Ishikawa (cell line): Measurements from ENCODE around the gene OPN1LW.

Experiments used
- CEBPB ChIP-seq: IDR thresholded peaks from 2 replicates; pipeline ENCODE4 v1.6.1; 2012
- CREB1 ChIP-seq: IDR thresholded peaks from 2 replicates; pipeline ENCODE4 v1.6.1; 2012; ENCODE audit warnings: low read depth
- EGR1 ChIP-seq: IDR thresholded peaks from 2 replicates; pipeline ENCODE4 v1.6.1; 2012
- EP300 ChIP-seq: IDR thresholded peaks from 2 replicates; pipeline ENCODE4 v1.6.1; 2012; ENCODE audit warnings: borderline replicate concordance
- FOXM1 ChIP-seq: IDR thresholded peaks from 2 replicates; pipeline ENCODE4 v1.6.1; 2012; ENCODE audit warnings: low read depth, borderline replicate concordance
- NFIC ChIP-seq: IDR thresholded peaks from 2 replicates; pipeline ENCODE4 v1.6.1; 2012
- TAF1 ChIP-seq: IDR thresholded peaks from 2 replicates; pipeline ENCODE4 v1.6.1; 2012; ENCODE audit warnings: low read depth, mild to moderate bottlenecking
- TCF12 ChIP-seq: IDR thresholded peaks from 2 replicates; pipeline ENCODE4 v1.6.1; 2012; ENCODE audit warnings: low read depth
- TEAD4 ChIP-seq: IDR thresholded peaks from 2 replicates; pipeline ENCODE4 v1.6.1; 2012
- YY1 ChIP-seq: IDR thresholded peaks from 2 replicates; pipeline ENCODE4 v1.6.1; 2012; ENCODE audit warnings: low read depth
- ZBTB7A ChIP-seq: IDR thresholded peaks from 2 replicates; pipeline ENCODE4 v1.6.1; 2012; ENCODE audit warnings: low read depth
- TF ChIP-seq, protein P1 (sequence below): IDR thresholded peaks from 2 replicates; pipeline ENCODE4 v1.6.1; 2012
- TF ChIP-seq, protein P2 (sequence below): IDR thresholded peaks from 2 replicates; pipeline ENCODE4 v1.6.1; 2012; ENCODE audit warnings: low read depth, mild to moderate bottlenecking

DNA sequence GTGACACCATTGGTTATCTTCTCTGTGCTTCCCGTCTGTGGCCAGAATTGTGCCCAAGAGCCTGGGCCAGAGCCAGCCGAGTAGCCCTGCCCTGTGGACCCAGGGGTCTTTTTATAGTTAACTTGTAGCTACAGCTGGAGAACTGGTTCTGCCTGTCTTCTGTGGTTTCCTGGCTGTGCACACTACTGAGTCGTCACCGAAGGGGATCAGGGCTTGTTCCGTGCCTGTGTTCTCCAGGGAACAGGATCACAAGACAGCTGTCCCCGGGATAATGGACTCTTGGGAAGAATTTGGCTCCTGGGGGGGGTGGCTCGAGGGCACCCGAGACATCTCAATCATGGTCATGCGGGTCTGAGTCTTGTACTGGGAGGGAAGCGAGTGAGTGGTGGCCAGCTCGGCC is 22.1 kb upstream of the OPN1LW start:
- TF ChIP-seq EP300 (no peak), EGR1 (no peak), CEBPB (no peak), YY1 (no peak), TAF1 (no peak), TEAD4 (no peak), TCF12 (no peak), NFIC (no peak), FOXM1 (no peak), CREB1 (no peak), ZBTB7A (no peak)
- TF ChIP-seq, protein P1, sequence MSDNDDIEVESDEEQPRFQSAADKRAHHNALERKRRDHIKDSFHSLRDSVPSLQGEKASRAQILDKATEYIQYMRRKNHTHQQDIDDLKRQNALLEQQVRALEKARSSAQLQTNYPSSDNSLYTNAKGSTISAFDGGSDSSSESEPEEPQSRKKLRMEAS = no peak
- TF ChIP-seq, protein P2, sequence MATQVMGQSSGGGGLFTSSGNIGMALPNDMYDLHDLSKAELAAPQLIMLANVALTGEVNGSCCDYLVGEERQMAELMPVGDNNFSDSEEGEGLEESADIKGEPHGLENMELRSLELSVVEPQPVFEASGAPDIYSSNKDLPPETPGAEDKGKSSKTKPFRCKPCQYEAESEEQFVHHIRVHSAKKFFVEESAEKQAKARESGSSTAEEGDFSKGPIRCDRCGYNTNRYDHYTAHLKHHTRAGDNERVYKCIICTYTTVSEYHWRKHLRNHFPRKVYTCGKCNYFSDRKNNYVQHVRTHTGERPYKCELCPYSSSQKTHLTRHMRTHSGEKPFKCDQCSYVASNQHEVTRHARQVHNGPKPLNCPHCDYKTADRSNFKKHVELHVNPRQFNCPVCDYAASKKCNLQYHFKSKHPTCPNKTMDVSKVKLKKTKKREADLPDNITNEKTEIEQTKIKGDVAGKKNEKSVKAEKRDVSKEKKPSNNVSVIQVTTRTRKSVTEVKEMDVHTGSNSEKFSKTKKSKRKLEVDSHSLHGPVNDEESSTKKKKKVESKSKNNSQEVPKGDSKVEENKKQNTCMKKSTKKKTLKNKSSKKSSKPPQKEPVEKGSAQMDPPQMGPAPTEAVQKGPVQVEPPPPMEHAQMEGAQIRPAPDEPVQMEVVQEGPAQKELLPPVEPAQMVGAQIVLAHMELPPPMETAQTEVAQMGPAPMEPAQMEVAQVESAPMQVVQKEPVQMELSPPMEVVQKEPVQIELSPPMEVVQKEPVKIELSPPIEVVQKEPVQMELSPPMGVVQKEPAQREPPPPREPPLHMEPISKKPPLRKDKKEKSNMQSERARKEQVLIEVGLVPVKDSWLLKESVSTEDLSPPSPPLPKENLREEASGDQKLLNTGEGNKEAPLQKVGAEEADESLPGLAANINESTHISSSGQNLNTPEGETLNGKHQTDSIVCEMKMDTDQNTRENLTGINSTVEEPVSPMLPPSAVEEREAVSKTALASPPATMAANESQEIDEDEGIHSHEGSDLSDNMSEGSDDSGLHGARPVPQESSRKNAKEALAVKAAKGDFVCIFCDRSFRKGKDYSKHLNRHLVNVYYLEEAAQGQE = no peak
